Measurements from ENCODE around the gene NGDN. TPM values are rescaled to one million over a fixed set of nuclear protein-coding genes. Genes with fewer than 3 reads are reported as not detected.

The NGDN gene
- total RNA-seq, 1 donor from 2014 or later: 34.6 TPM

DNA sequence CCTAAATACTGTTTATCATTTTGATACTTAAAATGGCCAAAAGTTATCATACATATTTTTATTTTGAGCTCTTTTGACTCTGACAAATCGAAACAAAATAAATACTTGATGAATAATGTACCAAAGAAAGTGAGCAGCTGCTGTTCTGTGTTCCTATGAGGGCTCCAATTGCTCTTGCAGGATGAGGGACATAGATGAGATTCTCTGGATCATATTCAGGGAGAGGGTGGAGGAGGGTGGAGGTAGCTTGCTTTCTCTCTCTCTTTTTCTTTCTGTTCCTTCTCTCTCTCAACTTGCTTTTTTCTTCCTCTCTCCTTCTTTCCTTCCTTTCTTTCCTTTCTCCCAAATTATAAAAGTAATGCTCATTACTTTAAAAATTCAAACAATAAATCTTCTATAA, 25.2 kb upstream of the NGDN start:
- DNase-seq (ENCODE audit: extremely low spot score, unreplicated experiment): no peak
- no peaks in the 10 kb centered on the region for H3K36me3 Mint-ChIP-seq (ENCODE audit: unreplicated experiment)
- TF ChIP-seq, protein P1, sequence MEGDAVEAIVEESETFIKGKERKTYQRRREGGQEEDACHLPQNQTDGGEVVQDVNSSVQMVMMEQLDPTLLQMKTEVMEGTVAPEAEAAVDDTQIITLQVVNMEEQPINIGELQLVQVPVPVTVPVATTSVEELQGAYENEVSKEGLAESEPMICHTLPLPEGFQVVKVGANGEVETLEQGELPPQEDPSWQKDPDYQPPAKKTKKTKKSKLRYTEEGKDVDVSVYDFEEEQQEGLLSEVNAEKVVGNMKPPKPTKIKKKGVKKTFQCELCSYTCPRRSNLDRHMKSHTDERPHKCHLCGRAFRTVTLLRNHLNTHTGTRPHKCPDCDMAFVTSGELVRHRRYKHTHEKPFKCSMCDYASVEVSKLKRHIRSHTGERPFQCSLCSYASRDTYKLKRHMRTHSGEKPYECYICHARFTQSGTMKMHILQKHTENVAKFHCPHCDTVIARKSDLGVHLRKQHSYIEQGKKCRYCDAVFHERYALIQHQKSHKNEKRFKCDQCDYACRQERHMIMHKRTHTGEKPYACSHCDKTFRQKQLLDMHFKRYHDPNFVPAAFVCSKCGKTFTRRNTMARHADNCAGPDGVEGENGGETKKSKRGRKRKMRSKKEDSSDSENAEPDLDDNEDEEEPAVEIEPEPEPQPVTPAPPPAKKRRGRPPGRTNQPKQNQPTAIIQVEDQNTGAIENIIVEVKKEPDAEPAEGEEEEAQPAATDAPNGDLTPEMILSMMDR (IDR thresholded peaks at IDR 0.05): no peak
- no peak overlapping the region for H3K4me3 Mint-ChIP-seq (ENCODE audit: unreplicated experiment)
- H3K4me1 Mint-ChIP-seq (ENCODE audit: unreplicated experiment): no peaks in the 10 kb centered on the region
- H3K27ac Mint-ChIP-seq (ENCODE audit: unreplicated experiment): no peak overlapping the region
- no peaks in the 10 kb centered on the region for H3K9me3 Mint-ChIP-seq (ENCODE audit: unreplicated experiment)
- peaks cover 30% of the 10 kb centered on the region for H3K27me3 Mint-ChIP-seq (ENCODE audit: unreplicated experiment)

DNA sequence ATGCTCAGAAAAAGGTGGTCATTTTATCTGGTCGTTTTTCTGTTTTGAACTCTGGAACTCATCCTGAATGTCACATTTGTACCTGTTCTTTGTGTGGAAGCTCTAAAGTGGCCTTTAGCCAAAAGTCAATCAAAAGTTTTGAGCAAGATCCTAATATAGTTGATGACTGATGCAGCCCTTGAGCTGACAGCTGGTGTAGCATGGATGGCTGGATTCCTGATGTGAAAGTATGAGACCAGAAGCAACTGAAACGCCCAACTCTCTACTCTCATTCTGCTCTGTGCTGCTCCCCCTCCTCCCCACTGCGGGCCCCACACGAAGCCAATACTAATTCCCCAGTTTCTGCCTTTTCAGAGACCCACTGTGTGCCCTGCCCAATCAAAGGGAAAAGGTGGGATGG, 23.7 kb upstream of the NGDN start:
- Mint-ChIP-seq H3K4me3 (ENCODE audit: unreplicated experiment) (no peak overlapping the region), H3K4me1 (ENCODE audit: unreplicated experiment) (no peaks in the 10 kb centered on the region), H3K9me3 (ENCODE audit: unreplicated experiment) (no peaks in the 10 kb centered on the region), H3K27ac (ENCODE audit: unreplicated experiment) (no peak overlapping the region), H3K27me3 (ENCODE audit: unreplicated experiment) (peaks cover 37% of the 10 kb centered on the region), H3K36me3 (ENCODE audit: unreplicated experiment) (no peaks in the 10 kb centered on the region)
- DNase-seq (ENCODE audit: extremely low spot score, unreplicated experiment): peak; percentile 46
- TF ChIP-seq, protein P1 (IDR thresholded peaks at IDR 0.05): no peak

DNA sequence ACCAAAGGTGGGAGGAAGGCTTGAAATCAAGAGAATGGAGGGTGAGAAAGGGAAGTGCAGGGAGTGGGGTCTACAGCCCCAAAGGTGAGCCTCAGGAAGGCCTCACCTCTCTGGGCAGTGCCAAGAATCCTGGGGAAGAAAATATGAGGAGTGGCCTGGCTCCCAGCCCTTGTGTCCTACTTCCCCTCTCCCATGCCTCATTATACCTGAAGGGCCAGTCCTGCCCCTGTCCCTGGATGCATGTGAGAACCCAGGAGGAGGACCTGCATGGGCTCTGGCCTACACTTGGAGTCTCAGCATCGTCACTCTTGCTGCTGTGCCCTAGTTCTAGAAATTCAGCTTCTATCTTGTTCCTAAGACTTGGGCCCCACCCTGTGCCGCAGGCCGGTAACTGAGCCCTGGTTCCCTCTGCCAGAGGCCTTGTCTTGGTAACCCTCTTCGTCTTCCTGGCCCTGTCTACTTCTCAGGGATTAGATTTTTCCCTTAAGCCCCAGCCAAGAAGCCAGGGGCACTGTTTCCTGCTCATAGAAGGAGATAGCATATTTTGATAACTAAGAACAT, 23.1 kb upstream of the NGDN start:
- H3K9me3 Mint-ChIP-seq (ENCODE audit: unreplicated experiment): no peaks in the 10 kb centered on the region
- H3K27ac Mint-ChIP-seq (ENCODE audit: unreplicated experiment): no peak overlapping the region
- no peaks in the 10 kb centered on the region for H3K4me1 Mint-ChIP-seq (ENCODE audit: unreplicated experiment)
- H3K4me3 Mint-ChIP-seq (ENCODE audit: unreplicated experiment): no peak overlapping the region
- H3K27me3 Mint-ChIP-seq (ENCODE audit: unreplicated experiment): peaks cover 42% of the 10 kb centered on the region
- TF ChIP-seq, protein P1 (IDR thresholded peaks at IDR 0.05): no peak
- H3K36me3 Mint-ChIP-seq (ENCODE audit: unreplicated experiment): no peaks in the 10 kb centered on the region
- DNase-seq (ENCODE audit: extremely low spot score, unreplicated experiment): peak; percentile 62

DNA sequence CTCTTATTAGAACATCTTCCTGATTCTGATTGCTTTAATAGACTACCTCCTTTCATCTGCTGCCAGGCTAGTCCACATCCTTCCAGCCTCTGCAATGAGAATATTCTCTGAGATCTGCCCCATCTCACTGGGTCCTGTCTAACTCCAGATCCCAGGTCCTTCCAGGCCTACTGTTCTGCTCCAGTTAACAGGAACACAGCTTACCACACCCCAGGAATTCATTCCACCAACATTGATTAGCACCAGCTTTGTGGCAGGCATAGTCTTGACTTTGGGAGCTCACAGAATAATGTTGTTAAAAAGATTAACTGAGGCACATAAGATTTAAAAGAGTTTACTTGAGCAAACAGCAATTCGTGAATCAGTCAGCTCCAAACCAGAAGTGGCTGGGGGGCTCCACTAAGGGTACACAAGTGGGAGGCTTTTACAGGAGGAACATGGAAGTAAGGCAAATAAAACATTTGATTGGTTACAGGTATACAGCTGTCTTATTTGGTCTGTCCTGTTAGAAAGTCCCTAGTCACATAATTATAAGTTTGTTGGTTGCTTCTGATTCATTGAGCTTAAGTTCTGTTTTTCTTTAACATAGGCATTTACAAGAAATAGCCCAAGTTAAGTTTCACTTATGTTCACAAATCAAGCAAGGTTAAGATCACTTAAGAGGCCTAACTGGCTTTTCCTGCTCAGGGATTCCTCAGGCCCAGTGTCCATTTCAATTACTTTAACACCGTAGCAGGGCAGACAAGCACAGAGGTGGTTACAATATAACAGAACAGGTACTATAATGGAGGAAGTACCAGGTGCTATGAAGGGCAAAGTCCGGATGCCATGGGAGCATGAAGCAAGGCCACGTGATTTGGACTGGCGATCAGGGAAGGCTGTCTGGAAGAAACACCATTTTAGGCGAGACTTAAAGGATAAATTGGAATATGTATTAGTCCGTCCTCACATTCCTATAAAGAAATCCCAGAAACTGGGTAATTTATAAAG, 21.8 kb upstream of the NGDN start:
- Mint-ChIP-seq H3K36me3 (ENCODE audit: unreplicated experiment) (no peaks in the 10 kb centered on the region), H3K4me1 (ENCODE audit: unreplicated experiment) (no peaks in the 10 kb centered on the region), H3K27me3 (ENCODE audit: unreplicated experiment) (peaks cover 43% of the 10 kb centered on the region), H3K9me3 (ENCODE audit: unreplicated experiment) (no peaks in the 10 kb centered on the region), H3K4me3 (ENCODE audit: unreplicated experiment) (no peak overlapping the region), H3K27ac (ENCODE audit: unreplicated experiment) (no peak overlapping the region)
- DNase-seq (ENCODE audit: extremely low spot score, unreplicated experiment): peak; percentile 56
- TF ChIP-seq, protein P1 (IDR thresholded peaks at IDR 0.05): no peak

DNA sequence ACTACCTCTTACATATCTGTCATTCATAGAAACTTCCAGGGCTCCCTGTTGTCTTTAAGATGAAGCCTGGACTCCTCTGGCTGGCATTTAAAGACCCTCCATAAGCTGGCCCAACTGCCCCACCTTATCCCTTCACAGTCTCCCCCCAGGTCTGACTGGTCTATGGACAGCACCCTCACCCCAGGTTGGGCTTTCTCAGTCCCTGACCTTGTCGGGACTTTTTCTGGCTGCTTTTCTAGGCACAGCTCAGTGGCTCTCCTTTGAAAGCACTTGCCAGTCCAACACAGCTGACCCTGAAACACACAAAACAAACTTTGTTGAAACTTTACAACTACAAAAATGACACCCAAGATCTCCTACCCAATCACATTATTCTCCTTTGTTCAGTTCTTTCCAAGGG, 20.2 kb upstream of the NGDN start:
- Mint-ChIP-seq H3K9me3 (ENCODE audit: unreplicated experiment) (no peaks in the 10 kb centered on the region), H3K27ac (ENCODE audit: unreplicated experiment) (no peak overlapping the region), H3K36me3 (ENCODE audit: unreplicated experiment) (no peaks in the 10 kb centered on the region), H3K4me1 (ENCODE audit: unreplicated experiment) (no peaks in the 10 kb centered on the region), H3K27me3 (ENCODE audit: unreplicated experiment) (peaks cover 45% of the 10 kb centered on the region), H3K4me3 (ENCODE audit: unreplicated experiment) (no peak overlapping the region)
- no peak for DNase-seq (ENCODE audit: extremely low spot score, unreplicated experiment)
- TF ChIP-seq, protein P1 (IDR thresholded peaks at IDR 0.05): no peak
